Measurements from ENCODE around the gene TM7SF2.

TM7SF2 gene

GRCh38 chr11:65120831-65121230, 9.2 kb downstream of the TM7SF2 start:
- H3K9ac ChIP-seq (ENCODE audit: insufficient read length, low read depth), result peak overlapping the region; percentile 98
- TF ChIP-seq YY1 (IDR thresholded peaks at IDR 0.05; ENCODE audit: insufficient read depth, insufficient read length), result no peak
- no peak for TF ChIP-seq SUZ12 (IDR thresholded peaks at IDR 0.05; ENCODE audit: extremely low read depth, insufficient read depth, insufficient read length)
- TF ChIP-seq ZNF274 (IDR thresholded peaks at IDR 0.05; ENCODE audit: low read depth, low read length), result no peak

GRCh38 chr11:65121447-65121864, 9.8 kb downstream of the TM7SF2 start:
- peaks cover 71% of the 10 kb centered on the region for H3K36me3 ChIP-seq (ENCODE audit: insufficient read depth, insufficient read length, low read length)
- TF ChIP-seq YY1 (IDR thresholded peaks at IDR 0.05; ENCODE audit: insufficient read depth, insufficient read length) (no peak), ZNF274 (IDR thresholded peaks at IDR 0.05; ENCODE audit: low read depth, low read length) (no peak), SUZ12 (IDR thresholded peaks at IDR 0.05; ENCODE audit: extremely low read depth, insufficient read depth, insufficient read length) (no peak)
- H3K4me3 ChIP-seq (ENCODE audit: insufficient read length, low read depth), result peak overlapping the region; percentile 97
- peak overlapping the region; percentile 98 for H3K9ac ChIP-seq (ENCODE audit: insufficient read length, low read depth)
- no peaks in the 10 kb centered on the region for H3K9me3 ChIP-seq (ENCODE audit: insufficient read depth, low read length)
- no peak for DNase-seq (ENCODE audit: low read depth, low spot score)
- no peaks in the 10 kb centered on the region for H3K27me3 ChIP-seq (ENCODE audit: insufficient read depth, insufficient read length)
- H3K4me1 ChIP-seq (ENCODE audit: insufficient read depth, insufficient read length), result peaks cover 10% of the 10 kb centered on the region

More at GRCh38 chr11:65120831-65121230, 9.2 kb downstream of the TM7SF2 start:
- no peak for DNase-seq (ENCODE audit: low read depth, low spot score)
- peak overlapping the region; percentile 97 for H3K4me3 ChIP-seq (ENCODE audit: insufficient read length, low read depth)
- H3K36me3 ChIP-seq (ENCODE audit: insufficient read depth, insufficient read length, low read length), result peaks cover 71% of the 10 kb centered on the region
- peaks cover 12% of the 10 kb centered on the region for H3K4me1 ChIP-seq (ENCODE audit: insufficient read depth, insufficient read length)
- no peaks in the 10 kb centered on the region for H3K27me3 ChIP-seq (ENCODE audit: insufficient read depth, insufficient read length)
- no peaks in the 10 kb centered on the region for H3K9me3 ChIP-seq (ENCODE audit: insufficient read depth, low read length)

- H3K4me1 ChIP-seq (ENCODE audit: insufficient read depth, insufficient read length), result peaks cover 11% of the 10 kb centered on the region
- peak within 1 kb of the TSS; percentile 97 for H3K4me3 ChIP-seq (ENCODE audit: insufficient read length, low read depth)
- TF ChIP-seq YY1 (IDR thresholded peaks at IDR 0.05; ENCODE audit: insufficient read depth, insufficient read length), result peak; percentile 84
- no peak for TF ChIP-seq SUZ12 (IDR thresholded peaks at IDR 0.05; ENCODE audit: extremely low read depth, insufficient read depth, insufficient read length)
- no peak for TF ChIP-seq ZNF274 (IDR thresholded peaks at IDR 0.05; ENCODE audit: low read depth, low read length)
- H3K36me3 ChIP-seq (ENCODE audit: insufficient read depth, insufficient read length, low read length), result peaks cover 74% of the 10 kb centered on the region
- DNase-seq (ENCODE audit: low read depth, low spot score), result peak; percentile 100
- H3K27me3 ChIP-seq (ENCODE audit: insufficient read depth, insufficient read length), result no peaks in the 10 kb centered on the region
- H3K9me3 ChIP-seq (ENCODE audit: insufficient read depth, low read length), result no peaks in the 10 kb centered on the region
- peak within 1 kb of the TSS; percentile 98 for H3K9ac ChIP-seq (ENCODE audit: insufficient read length, low read depth)
These were observed 10.4 kb downstream of the TM7SF2 start, which contains the start of the genes FAU and MRPL49 for GRCh38 chr11:65121865-65122696. FAU (minus strand) TSS chr11:65122134; CDS start chr11:65121813, 321 bp downstream. MRPL49 (plus strand) TSS chr11:65122321; CDS start chr11:65122347, 26 bp downstream.

GRCh38 chr11:65124480-65125196, 13.0 kb downstream of the TM7SF2 start:
- no peaks in the 10 kb centered on the region for H3K9me3 ChIP-seq (ENCODE audit: insufficient read depth, low read length)
- peaks cover 84% of the 10 kb centered on the region for H3K36me3 ChIP-seq (ENCODE audit: insufficient read depth, insufficient read length, low read length)
- no peak overlapping the region for H3K4me3 ChIP-seq (ENCODE audit: insufficient read length, low read depth)
- TF ChIP-seq YY1 (IDR thresholded peaks at IDR 0.05; ENCODE audit: insufficient read depth, insufficient read length) (no peak), ZNF274 (IDR thresholded peaks at IDR 0.05; ENCODE audit: low read depth, low read length) (no peak), SUZ12 (IDR thresholded peaks at IDR 0.05; ENCODE audit: extremely low read depth, insufficient read depth, insufficient read length) (no peak)
- peaks cover 12% of the 10 kb centered on the region for H3K4me1 ChIP-seq (ENCODE audit: insufficient read depth, insufficient read length)
- no peak for DNase-seq (ENCODE audit: low read depth, low spot score)
- no peak overlapping the region for H3K9ac ChIP-seq (ENCODE audit: insufficient read length, low read depth)
- no peaks in the 10 kb centered on the region for H3K27me3 ChIP-seq (ENCODE audit: insufficient read depth, insufficient read length)

- H3K36me3 ChIP-seq (ENCODE audit: insufficient read depth, insufficient read length, low read length), result peaks cover 84% of the 10 kb centered on the region
- no peak for TF ChIP-seq SUZ12 (IDR thresholded peaks at IDR 0.05; ENCODE audit: extremely low read depth, insufficient read depth, insufficient read length)
- no peak for TF ChIP-seq YY1 (IDR thresholded peaks at IDR 0.05; ENCODE audit: insufficient read depth, insufficient read length)
- TF ChIP-seq ZNF274 (IDR thresholded peaks at IDR 0.05; ENCODE audit: low read depth, low read length), result no peak
- H3K27me3 ChIP-seq (ENCODE audit: insufficient read depth, insufficient read length), result no peaks in the 10 kb centered on the region
- H3K4me1 ChIP-seq (ENCODE audit: insufficient read depth, insufficient read length), result peaks cover 12% of the 10 kb centered on the region
- DNase-seq (ENCODE audit: low read depth, low spot score), result no peak
- H3K9ac ChIP-seq (ENCODE audit: insufficient read length, low read depth), result no peak overlapping the region
- H3K4me3 ChIP-seq (ENCODE audit: insufficient read length, low read depth), result no peak overlapping the region
- H3K9me3 ChIP-seq (ENCODE audit: insufficient read depth, low read length), result no peaks in the 10 kb centered on the region
These were observed 13.8 kb downstream of the TM7SF2 start for GRCh38 chr11:65125197-65126056.

- peaks cover 83% of the 10 kb centered on the region for H3K36me3 ChIP-seq (ENCODE audit: insufficient read depth, insufficient read length, low read length)
- H3K4me3 ChIP-seq (ENCODE audit: insufficient read length, low read depth), result no peak overlapping the region
- DNase-seq (ENCODE audit: low read depth, low spot score), result no peak
- peaks cover 9% of the 10 kb centered on the region for H3K4me1 ChIP-seq (ENCODE audit: insufficient read depth, insufficient read length)
- no peaks in the 10 kb centered on the region for H3K27me3 ChIP-seq (ENCODE audit: insufficient read depth, insufficient read length)
- H3K9ac ChIP-seq (ENCODE audit: insufficient read length, low read depth), result peak overlapping the region; percentile 14
- no peak for TF ChIP-seq ZNF274 (IDR thresholded peaks at IDR 0.05; ENCODE audit: low read depth, low read length)
- TF ChIP-seq YY1 (IDR thresholded peaks at IDR 0.05; ENCODE audit: insufficient read depth, insufficient read length), result no peak
- no peak for TF ChIP-seq SUZ12 (IDR thresholded peaks at IDR 0.05; ENCODE audit: extremely low read depth, insufficient read depth, insufficient read length)
- H3K9me3 ChIP-seq (ENCODE audit: insufficient read depth, low read length), result no peaks in the 10 kb centered on the region
These were observed 15.1 kb downstream of the TM7SF2 start for GRCh38 chr11:65126624-65127274.
